Prostate gland (tissue), 2 donors: ENCODE data around the gene MBD3. TPM values are rescaled to one million over a fixed set of nuclear protein-coding genes. Genes with fewer than 3 reads are reported as not detected.
"Not testable (repeated sequence)": the region's sequence is repeated elsewhere in the genome, so short reads cannot be mapped to it uniquely, and the experiment has no call there.

Experiments
- DNase-seq: peaks from one replicate; pipeline ENCODE4 v3.0.0-alpha.2; 2019; ENCODE audit warnings: low spot score
- H3K27ac ChIP-seq, 2 donors: fragments of 200-600 bp; sonication (generic); 2 replicates each; pipeline ENCODE4 v1.5.1; 2017 to 2019
- H3K27me3 ChIP-seq: fragments of 200-600 bp; sonication (generic); replicated peaks from 2 replicates; pipeline ENCODE4 v1.5.1; 2019; ENCODE audit not compliant: insufficient read depth
- H3K36me3 ChIP-seq, 2 donors: fragments of 200-600 bp; sonication (generic); 1 replicate in 1 of 2; 2 replicates in 1 of 2; pipeline versions ENCODE4 v1.5.1 to v1.8.1; 2017 to 2019
- H3K4me1 ChIP-seq: fragments of 200-600 bp; sonication (generic); replicated peaks from 2 replicates; pipeline ENCODE4 v1.5.1; 2019
- H3K4me3 ChIP-seq, 2 donors: fragments of 200-600 bp; sonication (generic); 2 replicates each; pipeline ENCODE4 v1.5.1; 2017 to 2019
- H3K9me3 ChIP-seq: fragments of 200-600 bp; sonication (generic); 2 replicates; pipeline ENCODE4 v1.5.1; 2017
- CTCF ChIP-seq, 4 experiments: fragments of 200-600 bp in 2 of 4; fragments of 450-650 bp in 2 of 4; sonication (generic) in 2 of 4; IDR thresholded peaks; 1 replicate in 3 of 4; 2 replicates in 1 of 4; pipeline ENCODE4 v1.5.1; 2016 to 2019; ENCODE audit warnings: antibody characterized with exemption in 4 of 4, mild to moderate bottlenecking in 2 of 4, moderate library complexity in 2 of 4
- POLR2A ChIP-seq: fragments of 450-650 bp; IDR thresholded peaks from one replicate; pipeline ENCODE4 v1.6.1; 2016; ENCODE audit warnings: antibody characterized with exemption, mild to moderate bottlenecking
- POLR2AphosphoS5 ChIP-seq: sonication (generic); formaldehyde crosslinking; IDR thresholded peaks from one replicate; pipeline ENCODE4 v1.6.1; 2017; ENCODE audit warnings: antibody characterized with exemption
- WGBS: methylation state at CpG from one replicate; pipeline ENCODE4 v1.1.5; 2018; 5-methylcytosine and 5-hydroxymethylcytosine counted together
- intact Hi-C: fragments of 100-400 bp; cut with DNase I; formaldehyde crosslinking; loops from one replicate; pipeline ENCODE4 v1.14.2; 2022
- total RNA-seq, 2 donors: library from RNA; depleted of rRNA; stranded (reverse); fragments of >200 nt; gene quantifications; one replicate each; pipeline ENCODE4 v1.1.0, GENCODE V29; 2016

Gene MBD3
- total RNA-seq, 2 donors from 2014 or later: 100 to 166 TPM

- Histone ChIP-seq H3K4me1 (no peaks in the 10 kb centered on the region), H3K4me3 (no peak overlapping the region), H3K27me3 (peaks cover 7% of the 10 kb centered on the region), H3K36me3 (no peaks in the 10 kb centered on the region), H3K9me3 (no peaks in the 10 kb centered on the region), H3K27ac (no peak overlapping the region)
- TF ChIP-seq POLR2A (no peak), POLR2AphosphoS5 (no peak), CTCF (IDR thresholded peaks at IDR 0.05) (no peak)
- DNase-seq: no peak
- intact Hi-C loops: no loop called here
- WGBS: 92% methylated on average over 9 of the region's 9 CpGs
Observed at GRCh38 chr19:1532003-1532402, 60.7 kb downstream of the MBD3 start.

GRCh38 chr19:1531587-1531986 lies 61.1 kb downstream of the MBD3 start:
- 94% methylated on average over 11 of the region's 11 CpGs for WGBS
- no peak for TF ChIP-seq POLR2A
- no peak for TF ChIP-seq CTCF (IDR thresholded peaks at IDR 0.05)
- TF ChIP-seq POLR2AphosphoS5: no peak
- H3K27me3 ChIP-seq: peaks cover 7% of the 10 kb centered on the region
- no peak overlapping the region for H3K4me3 ChIP-seq
- DNase-seq: no peak
- no peak overlapping the region for H3K27ac ChIP-seq
- H3K9me3 ChIP-seq: no peaks in the 10 kb centered on the region
- no peaks in the 10 kb centered on the region for H3K4me1 ChIP-seq
- intact Hi-C loops: no loop called here
- H3K36me3 ChIP-seq: no peaks in the 10 kb centered on the region

GRCh38 chr19:1530856-1531255 lies 61.8 kb downstream of the MBD3 start:
- H3K27ac ChIP-seq, H3K4me3 ChIP-seq, H3K36me3 ChIP-seq, DNase-seq, intact Hi-C loops, H3K4me1 ChIP-seq, H3K27me3 ChIP-seq, H3K9me3 ChIP-seq: not testable (repeated sequence)
- WGBS: 93% methylated on average over 11 of the region's 11 CpGs

- no peak overlapping the region for H3K27ac ChIP-seq
- peaks cover 10% of the 10 kb centered on the region for H3K27me3 ChIP-seq
- H3K36me3 ChIP-seq: no peaks in the 10 kb centered on the region
- DNase-seq: no peak
- no peaks in the 10 kb centered on the region for H3K9me3 ChIP-seq
- TF ChIP-seq POLR2AphosphoS5 (no peak), POLR2A (no peak), CTCF (IDR thresholded peaks at IDR 0.05) (no peak)
- H3K4me3 ChIP-seq: no peak overlapping the region
- intact Hi-C loops: no loop called here
- WGBS: 85% methylated on average over 16 of the region's 16 CpGs
- H3K4me1 ChIP-seq: no peaks in the 10 kb centered on the region
Observed at GRCh38 chr19:1529430-1529816, 63.2 kb downstream of the MBD3 start.

- Histone ChIP-seq H3K4me1 (no peaks in the 10 kb centered on the region), H3K36me3 (no peaks in the 10 kb centered on the region), H3K27me3 (peaks cover 10% of the 10 kb centered on the region), H3K9me3 (no peaks in the 10 kb centered on the region), H3K4me3 (no peak overlapping the region), H3K27ac (no peak overlapping the region)
- WGBS: 71% methylated on average over 19 of the region's 23 CpGs
- intact Hi-C loops: no loop called here
- no peak for TF ChIP-seq POLR2AphosphoS5
- no peak for TF ChIP-seq POLR2A
- TF ChIP-seq CTCF (IDR thresholded peaks at IDR 0.05): no peak
- no peak for DNase-seq
Observed at GRCh38 chr19:1528596-1529429, 63.9 kb downstream of the MBD3 start.
